MCF 10A (cell line): Measurements from ENCODE around the gene TNF. TPM values are rescaled to one million over a fixed set of nuclear protein-coding genes. Genes with fewer than 3 reads are reported as not detected.
A peak's percentile ranks its signal among the peaks of the same experiment; 100 is the strongest.

Source experiments
- BruUV-seq: library from RNA; stranded (reverse); fragments of 400-500 nt; replicated peaks from 2 replicates; lab custom pipeline; 2021; lab: Mats Ljungman, UMichigan
- CTCF ChIA-PET: fragments of 300-600 bp; sonication (Branson Sonifier 250); formaldehyde crosslinking; extraction: SDS; loops from one replicate; lab custom pipeline; 2021; ENCODE audit warnings: antibody characterized with exemption, inconsistent platforms; lab: Yijun Ruan, JAX
- POLR2A ChIA-PET: fragments of 300-600, 350-650 bp; sonication (Branson Sonifier 250); formaldehyde crosslinking; extraction: SDS; loops from one replicate; lab custom pipeline; 2020; ENCODE audit warnings: antibody characterized with exemption, inconsistent platforms; lab: Yijun Ruan, JAX
- DNase-seq: peaks from one replicate; pipeline ENCODE4 v3.0.0-alpha.2; 2018; ENCODE audit not compliant: unreplicated experiment
- H3K27ac Mint-ChIP-seq: one replicate; pipeline ENCODE4 v1.8.0; 2022; ENCODE audit warnings: mild to moderate bottlenecking, low read depth, mixed read lengths; ENCODE audit not compliant: unreplicated experiment
- H3K27me3 Mint-ChIP-seq: one replicate; pipeline ENCODE4 v1.8.0; 2022; ENCODE audit warnings: mixed read lengths; ENCODE audit not compliant: insufficient read depth, unreplicated experiment
- H3K36me3 Mint-ChIP-seq: one replicate; pipeline ENCODE4 v1.8.0; 2022; ENCODE audit warnings: mild to moderate bottlenecking, moderate library complexity, mixed read lengths; ENCODE audit not compliant: insufficient read depth, unreplicated experiment
- H3K4me1 Mint-ChIP-seq: one replicate; pipeline ENCODE4 v1.8.0; 2022; ENCODE audit warnings: mixed read lengths; ENCODE audit not compliant: insufficient read depth, unreplicated experiment
- H3K4me3 Mint-ChIP-seq: one replicate; pipeline ENCODE4 v1.8.0; 2022; ENCODE audit warnings: mild to moderate bottlenecking, moderate library complexity, mixed read lengths; ENCODE audit not compliant: unreplicated experiment
- H3K9me3 Mint-ChIP-seq: one replicate; pipeline ENCODE4 v1.8.0; 2022; ENCODE audit warnings: mixed read lengths; ENCODE audit not compliant: unreplicated experiment
- CTCF ChIP-seq: fragments of 200-600 bp; IDR thresholded peaks from one replicate; pipeline ENCODE4 v1.8.0; 2022; ENCODE audit warnings: antibody characterized with exemption, mild to moderate bottlenecking; ENCODE audit not compliant: unreplicated experiment
- intact Hi-C: fragments of 100-400 bp; cut with micrococcal nuclease; formaldehyde crosslinking; loops from 2 replicates; pipeline ENCODE4 v1.14.1; 2022
- total RNA-seq: library from RNA; stranded (reverse); gene quantifications from 2 replicates; pipeline ENCODE4 v1.2.3, GENCODE V29; 2022

Gene TNF
- total RNA-seq, 1 experiment from 2014 or later = not detected

GRCh38 chr6:31580807-31581433, 5.6 kb downstream of the TNF start:
- no TSS peak for BruUV-seq
- H3K27me3 Mint-ChIP-seq = no peaks in the 10 kb centered on the region
- H3K4me3 Mint-ChIP-seq = peak overlapping the region; percentile 96
- peaks cover 3% of the 10 kb centered on the region for H3K36me3 Mint-ChIP-seq
- ChIA-PET POLR2A (interaction anchor here (0.7 to 1.5 kb wide), 3 partner anchors 17 to 121 kb away, joined by 4 read pairs; partner anchors contain the start of gene DDX39B), CTCF (interaction anchor here (0.6 to 18.9 kb wide), 8 partner anchors 9 to 1016 kb away, joined by 3 to 215 read pairs (median 4); partner anchors contain the start of genes NCR3 and NFKBIL1)
- peak; percentile 61 for DNase-seq
- no peaks in the 10 kb centered on the region for H3K9me3 Mint-ChIP-seq
- peak; percentile 87 for TF ChIP-seq CTCF
- peak overlapping the region; percentile 66 for H3K27ac Mint-ChIP-seq
- intact Hi-C loops = loop anchor here (1.0 to 5.0 kb wide), 2 partner anchors 17 to 34 kb away; partner anchors contain the start of genes ATP6V1G2 and NFKBIL1
- H3K4me1 Mint-ChIP-seq = peaks cover 10% of the 10 kb centered on the region

GRCh38 chr6:31581434-31582229, 6.3 kb downstream of the TNF start:
- Mint-ChIP-seq H3K4me3 (peak overlapping the region; percentile 96), H3K27ac (peak overlapping the region; percentile 66), H3K27me3 (no peaks in the 10 kb centered on the region), H3K9me3 (no peaks in the 10 kb centered on the region), H3K36me3 (no peaks in the 10 kb centered on the region), H3K4me1 (peaks cover 10% of the 10 kb centered on the region)
- no TSS peak for BruUV-seq
- no peak for TF ChIP-seq CTCF
- no peak for DNase-seq
- ChIA-PET POLR2A (interaction anchor here (1.1 to 1.5 kb wide), 2 partner anchors 16 to 40 kb away, joined by 4 read pairs; partner anchors contain the start of gene DDX39B), CTCF (interaction anchor here (0.6 to 18.9 kb wide), 5 partner anchors 8 to 947 kb away, joined by 3 to 215 read pairs (median 3); partner anchors contain the start of gene NCR3)
- intact Hi-C loops = loop anchor here (1.0 to 5.0 kb wide), 2 partner anchors 17 to 34 kb away; partner anchors contain the start of genes ATP6V1G2 and NFKBIL1

- Mint-ChIP-seq H3K27me3 (no peaks in the 10 kb centered on the region), H3K9me3 (no peaks in the 10 kb centered on the region), H3K36me3 (no peaks in the 10 kb centered on the region), H3K27ac (peak within 1 kb of the TSS; percentile 66), H3K4me1 (peaks cover 10% of the 10 kb centered on the region), H3K4me3 (peak within 1 kb of the TSS; percentile 96)
- DNase-seq = no peak
- ChIA-PET POLR2A (interaction anchor here (1.0 to 1.5 kb wide), 2 partner anchors 34 to 41 kb away, joined by 3 to 4 read pairs; partner anchors contain the start of gene DDX39B), CTCF (interaction anchor here (0.7 to 18.9 kb wide), 3 partner anchors 8 to 17 kb away, joined by 3 to 215 read pairs (median 3); partner anchors contain the start of gene NCR3)
- BruUV-seq = no TSS peak
- intact Hi-C loops = loop anchor here (5.0 kb wide), 1 partner anchor 35 kb away; the partner anchor contains the start of genes ATP6V1G2 and NFKBIL1
- TF ChIP-seq CTCF = no peak
These were observed 6.9 kb downstream of the TNF start, which contains the start of gene LTB for GRCh38 chr6:31582230-31582643. Gene LTB, minus strand, starts transcription at chr6:31582424. Its CDS starts 7 bp downstream, at chr6:31582417.
